GM18868 (cell line): ENCODE data around the gene TMEM132C.
A peak's percentile ranks its signal among the peaks of the same experiment; 100 is the strongest.

Source experiments
- ATAC-seq: cut with Tn5 transposase; IDR thresholded peaks from one replicate; pipeline ENCODE4 v1.9.1; 2021; ENCODE audit warnings: mild to moderate bottlenecking, moderate library complexity; ENCODE audit not compliant: unreplicated experiment

TMEM132C gene

GRCh38 chr12:128543971-128544370, 277.0 kb downstream of the TMEM132C start:
- ATAC-seq: no peak

- no peak for ATAC-seq
Observed at GRCh38 chr12:128548949-128549348, 282.0 kb downstream of the TMEM132C start.

DNA sequence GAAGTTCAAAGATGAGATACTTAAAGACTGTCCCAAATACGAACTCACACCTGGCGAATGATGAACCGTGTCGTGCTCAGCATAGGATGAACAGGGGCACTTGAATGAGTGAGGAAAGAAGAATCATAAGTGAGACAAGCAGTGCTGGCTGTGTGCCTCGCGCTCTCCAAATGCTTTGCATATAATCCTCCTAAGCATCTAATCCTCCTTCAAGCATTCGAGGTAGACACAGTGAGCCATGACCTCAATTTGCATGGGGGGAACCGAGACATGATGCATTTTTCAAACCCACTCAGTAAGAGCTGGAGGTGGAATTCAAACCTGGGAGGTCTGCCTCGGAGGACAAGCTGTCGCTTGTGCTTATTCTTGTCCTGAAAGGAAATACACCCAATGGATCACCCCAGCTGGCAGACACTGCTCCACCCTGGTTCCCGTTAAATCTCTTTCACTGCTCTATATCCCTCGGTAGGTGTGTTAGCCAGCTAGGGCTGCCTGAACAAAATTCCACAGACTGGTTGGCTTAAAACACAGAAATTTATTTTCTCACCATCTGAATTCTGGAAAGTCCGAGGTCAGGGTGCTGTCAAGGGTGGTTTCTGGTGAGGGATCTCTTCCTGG, 282.7 kb downstream of the TMEM132C start:
- ATAC-seq: no peak

GRCh38 chr12:128551266-128551665, 284.3 kb downstream of the TMEM132C start:
- no peak for ATAC-seq

GRCh38 chr12:128554546-128555304, 287.8 kb downstream of the TMEM132C start:
- ATAC-seq: no peak

GRCh38 chr12:128557231-128557630, 290.3 kb downstream of the TMEM132C start:
- ATAC-seq: no peak

GRCh38 chr12:128564956-128565355, 298.0 kb downstream of the TMEM132C start:
- no peak for ATAC-seq

GRCh38 chr12:128567730-128568129, 300.8 kb downstream of the TMEM132C start:
- ATAC-seq: no peak

GRCh38 chr12:128570191-128571065, 303.5 kb downstream of the TMEM132C start:
- peak; percentile 86 for ATAC-seq

- no peak for ATAC-seq
Observed at GRCh38 chr12:128571906-128572810, 305.2 kb downstream of the TMEM132C start.

DNA sequence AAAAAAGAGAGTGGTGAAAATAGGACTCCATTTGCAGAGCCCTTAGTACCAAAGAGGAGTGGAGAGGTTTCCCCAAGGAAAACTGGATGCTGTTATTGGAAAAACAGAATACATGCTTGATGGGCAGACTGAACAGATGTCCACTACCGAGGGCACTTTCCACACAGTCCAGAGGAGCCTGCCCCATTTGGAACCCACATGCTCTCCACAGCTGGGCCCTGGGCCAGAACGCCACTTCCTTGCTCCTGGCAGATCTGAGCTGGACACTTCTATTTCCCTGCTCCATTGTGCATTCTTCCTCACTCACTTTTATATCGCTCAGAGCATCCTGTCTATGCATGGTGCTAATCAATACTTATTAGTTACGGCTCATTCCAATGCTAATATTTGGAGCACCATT, 306.9 kb downstream of the TMEM132C start:
- no peak for ATAC-seq

GRCh38 chr12:128578045-128578444, 311.1 kb downstream of the TMEM132C start:
- ATAC-seq: no peak

GRCh38 chr12:128581321-128581761, 314.4 kb downstream of the TMEM132C start:
- ATAC-seq: no peak

- ATAC-seq: no peak
Observed at GRCh38 chr12:128583453-128583852, 316.5 kb downstream of the TMEM132C start.

GRCh38 chr12:128586451-128587029, 319.6 kb downstream of the TMEM132C start:
- ATAC-seq: no peak

DNA sequence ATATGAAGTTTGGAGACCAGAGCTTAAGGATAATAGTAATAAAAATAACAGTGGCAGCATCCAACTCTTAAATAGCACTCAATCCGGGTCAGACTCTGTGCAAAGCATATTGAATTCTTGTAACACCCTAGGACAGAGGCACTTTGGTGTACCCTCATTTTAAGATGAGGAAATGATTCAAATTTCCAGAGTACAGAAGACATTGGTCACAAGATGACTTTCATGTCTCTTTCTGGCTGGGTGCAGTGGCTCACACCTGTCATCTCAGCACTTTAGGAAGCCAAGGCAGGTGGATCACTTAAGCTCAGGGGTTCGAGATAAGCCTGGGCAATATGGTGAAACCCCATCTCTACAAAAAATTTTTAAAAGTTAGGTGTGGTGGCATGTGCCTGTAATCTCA, 320.9 kb downstream of the TMEM132C start:
- no peak for ATAC-seq

DNA sequence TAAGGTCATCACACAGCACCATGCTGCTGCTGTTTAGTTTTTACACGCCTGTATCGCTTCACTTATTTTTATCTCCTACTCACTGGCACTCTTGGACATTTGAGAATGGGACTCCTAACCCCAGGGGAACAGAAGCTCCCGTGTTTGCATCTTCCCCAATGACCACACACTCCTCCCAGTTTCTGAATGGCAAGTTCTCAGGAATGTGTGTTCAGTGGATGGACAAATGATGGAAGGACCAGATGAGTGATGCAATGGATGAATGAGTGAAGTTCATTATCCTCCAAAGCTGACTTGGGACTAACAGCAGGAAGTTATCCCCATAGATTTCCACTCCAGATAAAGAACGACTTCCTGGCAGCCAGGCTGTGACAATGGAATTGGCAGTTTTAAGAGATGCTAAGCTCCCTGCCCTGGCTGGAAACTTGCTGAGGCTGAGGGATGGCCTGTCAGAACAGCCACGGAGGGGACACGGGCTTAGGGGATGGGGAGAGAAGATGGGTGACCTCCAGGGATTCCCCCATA, 325.3 kb downstream of the TMEM132C start:
- no peak for ATAC-seq

DNA sequence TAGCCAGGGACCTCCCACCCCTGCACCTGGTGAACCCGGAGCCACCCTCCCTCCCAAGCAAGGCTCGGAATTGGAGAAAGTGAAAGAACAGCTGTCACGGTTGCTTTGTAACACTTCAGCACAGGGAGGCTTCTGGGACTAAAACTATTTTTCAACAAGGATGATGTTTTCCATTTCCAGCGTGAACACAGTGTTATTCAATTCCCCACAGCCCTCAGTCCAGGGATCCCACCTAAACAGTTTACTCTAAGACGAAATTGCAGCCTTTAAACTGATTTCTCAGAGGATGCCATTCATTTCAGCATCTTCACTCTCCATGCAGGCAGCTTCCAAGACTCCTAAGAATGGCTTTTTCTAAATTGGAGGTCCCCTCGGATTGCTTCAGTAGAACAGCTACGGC, 327.6 kb downstream of the TMEM132C start:
- ATAC-seq: no peak

DNA sequence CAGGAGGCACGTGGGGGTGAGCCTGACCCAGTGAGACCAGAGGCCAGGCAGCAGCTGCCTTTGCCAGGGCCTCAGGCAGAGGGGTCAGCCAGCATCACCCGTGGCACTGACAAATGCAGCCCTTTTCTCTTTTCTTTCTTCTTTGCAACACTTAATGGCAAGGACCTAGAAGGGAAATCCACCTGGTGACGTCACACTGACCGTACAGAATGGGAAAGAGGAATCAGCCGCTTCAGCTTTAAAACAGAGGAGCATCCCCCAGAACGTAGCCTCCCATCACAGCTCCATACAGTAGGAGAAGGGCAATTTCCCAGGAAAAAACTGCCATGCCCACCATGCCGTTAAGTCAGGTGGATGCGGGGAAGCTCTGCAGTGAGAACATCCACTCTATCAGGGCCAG, 328.6 kb downstream of the TMEM132C start:
- ATAC-seq: no peak

- no peak for ATAC-seq
Observed at GRCh38 chr12:128600886-128601285, 333.9 kb downstream of the TMEM132C start.
